Activated naive CD8-positive, alpha-beta T cell (primary cell): ENCODE results near the gene UFC1.

Experiments
- H3K27ac Mint-ChIP-seq: one replicate; pipeline ENCODE4 v1.8.0; 2021; ENCODE audit warnings: mixed read lengths
- H3K27me3 Mint-ChIP-seq: one replicate; pipeline ENCODE4 v1.8.0; 2021; ENCODE audit warnings: mixed read lengths
- H3K36me3 Mint-ChIP-seq: one replicate; pipeline ENCODE4 v1.8.0; 2021; ENCODE audit warnings: mixed read lengths
- H3K4me1 Mint-ChIP-seq: one replicate; pipeline ENCODE4 v1.8.0; 2021; ENCODE audit warnings: low read depth, mixed read lengths
- H3K4me3 Mint-ChIP-seq: one replicate; pipeline ENCODE4 v1.8.0; 2021; ENCODE audit warnings: mild to moderate bottlenecking, mixed read lengths
- H3K9me3 Mint-ChIP-seq: one replicate; pipeline ENCODE4 v1.8.0; 2021; ENCODE audit warnings: low read depth, mixed read lengths

UFC1 gene

GRCh38 chr1:161200421-161200991 lies 46.7 kb downstream of the UFC1 start:
- H3K27ac Mint-ChIP-seq = peak overlapping the region; percentile 95
- no peaks in the 10 kb centered on the region for H3K27me3 Mint-ChIP-seq
- H3K9me3 Mint-ChIP-seq = no peaks in the 10 kb centered on the region
- H3K4me1 Mint-ChIP-seq = peaks cover 63% of the 10 kb centered on the region
- peaks cover 9% of the 10 kb centered on the region for H3K36me3 Mint-ChIP-seq
- H3K4me3 Mint-ChIP-seq = peak overlapping the region; percentile 94

DNA sequence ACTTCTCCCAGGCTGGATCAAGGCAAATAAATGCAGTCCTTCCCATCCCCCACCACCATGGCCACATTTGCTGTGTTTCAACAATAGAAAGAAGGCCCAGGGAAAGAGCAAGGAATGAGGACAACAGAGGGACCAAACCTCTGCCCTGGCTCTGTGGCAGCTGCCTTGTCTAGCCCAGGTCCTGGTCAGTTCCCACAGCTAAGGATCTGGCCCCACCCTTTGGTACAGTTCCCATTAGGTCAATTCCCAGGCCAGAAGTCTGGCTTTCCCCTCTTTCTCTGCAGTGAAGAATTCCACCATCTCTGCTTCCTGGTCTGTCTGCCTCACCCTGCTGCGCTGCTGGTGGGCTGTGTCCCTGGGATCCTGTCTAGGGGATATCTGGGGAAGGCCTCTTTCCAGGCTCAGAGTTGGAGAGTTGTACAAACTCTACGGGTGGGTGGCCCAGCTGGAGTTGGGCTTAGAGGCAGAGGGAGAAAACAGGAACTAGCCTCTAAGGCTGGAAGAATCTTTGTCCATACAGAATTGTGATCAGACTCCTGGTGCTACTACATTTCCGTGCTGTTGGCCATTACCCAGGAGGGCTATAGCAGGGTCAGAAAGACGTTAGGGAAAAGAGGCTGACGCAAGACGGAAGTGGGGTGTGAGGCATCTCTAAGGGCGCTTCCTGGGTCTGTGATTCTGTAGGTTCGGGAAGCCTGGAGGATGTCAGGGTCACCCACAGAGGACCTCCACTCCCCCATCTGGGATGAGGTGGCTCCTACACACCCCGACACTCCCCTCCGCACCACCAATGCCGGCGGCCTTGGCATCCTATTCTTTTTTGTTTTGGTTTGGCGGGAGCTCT lies 47.4 kb downstream of the UFC1 start:
- Mint-ChIP-seq H3K27ac (peak overlapping the region; percentile 95), H3K9me3 (no peaks in the 10 kb centered on the region), H3K27me3 (no peaks in the 10 kb centered on the region), H3K4me1 (peaks cover 66% of the 10 kb centered on the region), H3K36me3 (peaks cover 9% of the 10 kb centered on the region), H3K4me3 (peak overlapping the region; percentile 94)

GRCh38 chr1:161201836-161202712 lies 48.3 kb downstream of the UFC1 start, which contains the start of gene NDUFS2:
NDUFS2 (plus strand) TSS chr1:161202367; CDS start chr1:161202386, 19 bp downstream.
- Mint-ChIP-seq H3K36me3 (peaks cover 9% of the 10 kb centered on the region), H3K4me1 (peaks cover 72% of the 10 kb centered on the region)

DNA sequence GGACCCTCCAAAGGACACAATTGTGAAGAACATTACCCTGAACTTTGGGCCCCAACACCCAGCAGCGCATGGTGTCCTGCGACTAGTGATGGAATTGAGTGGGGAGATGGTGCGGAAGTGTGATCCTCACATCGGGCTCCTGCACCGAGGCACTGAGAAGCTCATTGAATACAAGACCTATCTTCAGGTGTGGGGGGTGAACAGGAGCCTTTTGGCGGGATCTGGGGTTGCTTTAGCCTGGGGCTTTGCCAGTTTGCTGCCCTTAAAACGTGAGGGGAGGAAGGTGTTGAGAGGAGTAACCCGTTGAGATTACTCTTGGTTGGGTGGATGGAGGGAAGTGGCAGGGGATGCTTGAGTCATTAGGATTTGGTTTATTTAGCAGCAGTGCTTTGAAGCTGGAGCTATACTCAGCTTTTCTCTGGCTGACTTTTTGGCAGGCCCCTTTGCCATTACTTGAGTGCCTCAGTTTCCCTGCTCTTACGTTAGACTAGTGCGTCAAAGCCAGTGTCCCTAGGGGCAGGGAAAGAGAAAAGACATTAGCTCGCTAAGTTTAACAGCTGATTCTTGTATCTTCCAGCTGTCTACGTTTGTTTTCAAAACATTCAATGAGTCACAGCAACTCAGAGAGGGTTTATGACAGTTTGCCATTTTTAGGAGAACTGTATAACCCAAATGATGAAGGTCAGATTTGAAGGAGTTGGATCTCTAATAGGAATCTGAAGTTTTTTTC lies 52.8 kb downstream of the UFC1 start:
- Mint-ChIP-seq H3K4me3 (no peak overlapping the region), H3K36me3 (peaks cover 14% of the 10 kb centered on the region), H3K9me3 (no peaks in the 10 kb centered on the region), H3K27ac (peak overlapping the region; percentile 80), H3K4me1 (peaks cover 58% of the 10 kb centered on the region), H3K27me3 (no peaks in the 10 kb centered on the region)

More at GRCh38 chr1:161201836-161202712, 48.3 kb downstream of the UFC1 start, which contains the start of gene NDUFS2:
- Mint-ChIP-seq H3K4me3 (peak within 1 kb of the TSS; percentile 94), H3K27me3 (no peaks in the 10 kb centered on the region), H3K9me3 (no peaks in the 10 kb centered on the region), H3K27ac (peak within 1 kb of the TSS; percentile 95)

DNA sequence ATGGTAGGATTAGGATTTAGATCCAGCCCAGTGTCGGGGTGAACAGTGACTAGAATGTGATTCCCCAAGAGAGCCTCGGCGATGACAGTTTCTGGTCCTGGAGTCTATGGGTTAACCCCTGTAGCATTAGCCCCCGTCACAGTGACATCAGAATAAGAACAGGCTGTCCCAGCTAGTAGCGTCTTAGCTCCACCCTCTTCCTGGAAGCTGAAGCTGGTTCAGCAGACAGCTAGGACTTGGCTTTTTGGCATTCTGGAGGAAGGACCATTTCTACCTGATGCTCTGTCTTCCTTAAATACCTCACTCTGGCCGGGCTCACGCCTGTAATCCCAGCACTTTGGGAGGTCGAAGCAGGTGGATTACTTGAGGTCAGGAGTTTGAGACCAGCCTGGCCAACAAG lies 53.4 kb downstream of the UFC1 start:
- no peak overlapping the region for H3K4me3 Mint-ChIP-seq
- no peak overlapping the region for H3K27ac Mint-ChIP-seq
- no peaks in the 10 kb centered on the region for H3K9me3 Mint-ChIP-seq
- H3K4me1 Mint-ChIP-seq = peaks cover 53% of the 10 kb centered on the region
- peaks cover 14% of the 10 kb centered on the region for H3K36me3 Mint-ChIP-seq
- no peaks in the 10 kb centered on the region for H3K27me3 Mint-ChIP-seq
